H9 (cell line): ENCODE measurements around the gene ANO2. TPM values are rescaled to one million over a fixed set of nuclear protein-coding genes. Genes with fewer than 3 reads are reported as not detected.

Experiments used
- DNase-seq: peaks from one replicate; pipeline ENCODE4 v3.0.0-alpha.2; 2017
- H2AFZ ChIP-seq: one replicate; pipeline ENCODE4 v1.6.1; 2013; ENCODE audit warnings: mild to moderate bottlenecking, low read length, control low read depth, moderate library complexity
- H2AK5ac ChIP-seq: 2 replicates; pipeline ENCODE4 v1.6.1; 2013; ENCODE audit warnings: low read length, control low read depth, mixed read lengths; ENCODE audit not compliant: insufficient read length
- H2BK120ac ChIP-seq: one replicate; pipeline ENCODE4 v1.6.1; 2013; ENCODE audit warnings: low read depth, mild to moderate bottlenecking, low read length, control low read depth, inconsistent platforms; ENCODE audit not compliant: poor library complexity, severe bottlenecking
- H2BK12ac ChIP-seq: 2 replicates; pipeline ENCODE4 v1.6.1; 2013; ENCODE audit warnings: low read length, control low read depth, mixed read lengths, low read depth; ENCODE audit not compliant: insufficient read length
- H2BK15ac ChIP-seq: 2 replicates; pipeline ENCODE4 v1.6.1; 2013; ENCODE audit warnings: low read depth, low read length, control low read depth
- H2BK20ac ChIP-seq: one replicate; pipeline ENCODE4 v1.6.1; 2013; ENCODE audit warnings: low read depth, mild to moderate bottlenecking, low read length, control low read depth, inconsistent platforms; ENCODE audit not compliant: poor library complexity, severe bottlenecking
- H2BK5ac ChIP-seq: 2 replicates; pipeline ENCODE4 v1.6.1; 2013; ENCODE audit warnings: low read length, control low read depth, mixed read lengths; ENCODE audit not compliant: insufficient read length
- H3K14ac ChIP-seq: 2 replicates; pipeline ENCODE4 v1.6.1; 2013; ENCODE audit warnings: low read length, control low read depth; ENCODE audit not compliant: insufficient read depth
- H3K18ac ChIP-seq: 2 replicates; pipeline ENCODE4 v1.6.1; 2013; ENCODE audit warnings: low read depth, mild to moderate bottlenecking, mixed read lengths, low read length, control low read depth; ENCODE audit not compliant: insufficient read length
- H3K23ac ChIP-seq: 2 replicates; pipeline ENCODE4 v1.6.1; 2013; ENCODE audit warnings: low read length, control low read depth, mixed read lengths, low read depth; ENCODE audit not compliant: insufficient read length
- H3K23me2 ChIP-seq: 2 replicates; pipeline ENCODE4 v1.6.1; 2013; ENCODE audit warnings: low read depth, mild to moderate bottlenecking, mixed read lengths, low read length, control low read depth; ENCODE audit not compliant: insufficient read length, poor library complexity, severe bottlenecking
- H3K27ac ChIP-seq: 2 replicates; pipeline ENCODE4 v1.5.1; 2013; ENCODE audit warnings: low read length, control low read depth, mixed read lengths, low read depth; ENCODE audit not compliant: insufficient read length
- H3K27me3 ChIP-seq: 2 replicates; pipeline ENCODE4 v1.6.1; 2013; ENCODE audit warnings: low read length, control low read depth, inconsistent platforms; ENCODE audit not compliant: insufficient read depth
- H3K4ac ChIP-seq: 2 replicates; pipeline ENCODE4 v1.6.1; 2013; ENCODE audit warnings: low read depth, mild to moderate bottlenecking, control low read depth, inconsistent platforms, low read length, moderate library complexity
- H3K4me1 ChIP-seq: 2 replicates; pipeline ENCODE4 v1.6.1; 2013; ENCODE audit warnings: low read length, control low read depth, inconsistent platforms; ENCODE audit not compliant: insufficient read depth
- H3K4me2 ChIP-seq: 2 replicates; pipeline ENCODE4 v1.6.1; 2013; ENCODE audit warnings: low read length, control low read depth, mixed read lengths; ENCODE audit not compliant: insufficient read length, insufficient read depth
- H3K56ac ChIP-seq: 2 replicates; pipeline ENCODE4 v1.6.1; 2013; ENCODE audit warnings: low read depth, mild to moderate bottlenecking, mixed read lengths, low read length, control low read depth; ENCODE audit not compliant: insufficient read length
- H3K79me1 ChIP-seq: 2 replicates; pipeline ENCODE4 v1.6.1; 2013; ENCODE audit warnings: low read depth, mild to moderate bottlenecking, moderate library complexity, low read length, control low read depth, inconsistent platforms; ENCODE audit not compliant: insufficient read depth, poor library complexity, severe bottlenecking
- H3K79me2 ChIP-seq: 2 replicates; pipeline ENCODE4 v1.6.1; 2013; ENCODE audit warnings: low read length, control low read depth, inconsistent platforms; ENCODE audit not compliant: insufficient read depth
- H3K9ac ChIP-seq: 2 replicates; pipeline ENCODE4 v1.6.1; 2013; ENCODE audit warnings: low read length, control low read depth, mixed read lengths; ENCODE audit not compliant: insufficient read length; ENCODE audit errors: extremely low read depth
- H3K9me3 ChIP-seq: one replicate; pipeline ENCODE4 v1.6.1; 2013; ENCODE audit warnings: low read depth, low read length, inconsistent platforms; ENCODE audit not compliant: control insufficient read depth
- H3T11ph ChIP-seq: one replicate; pipeline ENCODE4 v1.6.1; 2013; ENCODE audit warnings: mild to moderate bottlenecking, low read length, control low read depth, inconsistent platforms
- H4K20me1 ChIP-seq: one replicate; pipeline ENCODE4 v1.6.1; 2013; ENCODE audit not compliant: control insufficient read depth, insufficient read length, insufficient read depth
- H4K5ac ChIP-seq: 2 replicates; pipeline ENCODE4 v1.6.1; 2013; ENCODE audit warnings: low read depth, mild to moderate bottlenecking, mixed read lengths, low read length, control low read depth; ENCODE audit not compliant: insufficient read length
- H4K8ac ChIP-seq: replicated peaks from 2 replicates; pipeline ENCODE4 v1.6.1; 2013; ENCODE audit warnings: low read length, control low read depth, mixed read lengths, low read depth; ENCODE audit not compliant: insufficient read length
- H4K91ac ChIP-seq: 2 replicates; pipeline ENCODE4 v1.6.1; 2013; ENCODE audit warnings: low read depth, mild to moderate bottlenecking, moderate library complexity, mixed read lengths, low read length, control low read depth; ENCODE audit not compliant: insufficient read length
- H3K27ac Mint-ChIP-seq, 3 experiments: 2 replicates in 2 of 3; 3 replicates in 1 of 3; pipeline ENCODE4 v1.8.0; 2020 to 2021; ENCODE audit warnings: mixed read lengths in 3 of 3, mild to moderate bottlenecking in 1 of 3, moderate library complexity in 1 of 3
- H3K27me3 Mint-ChIP-seq: 2 replicates; pipeline ENCODE4 v1.8.0; 2021; ENCODE audit warnings: low read depth, mild to moderate bottlenecking, moderate library complexity, mixed read lengths
- H3K36me3 Mint-ChIP-seq, 3 experiments: 2 replicates in 2 of 3; 3 replicates in 1 of 3; pipeline ENCODE4 v1.8.0; 2020 to 2021; ENCODE audit warnings: low read depth in 3 of 3, mixed read lengths in 3 of 3; ENCODE audit not compliant: insufficient read depth in 1 of 3
- H3K4me1 Mint-ChIP-seq, 2 experiments: 2 replicates each; pipeline ENCODE4 v1.8.0; 2020; ENCODE audit warnings: mixed read lengths in 2 of 2
- H3K4me3 Mint-ChIP-seq, 2 experiments: 2 replicates in 1 of 2; 3 replicates in 1 of 2; pipeline ENCODE4 v1.8.0; 2020 to 2021; ENCODE audit warnings: mild to moderate bottlenecking in 2 of 2, mixed read lengths in 2 of 2, moderate library complexity in 1 of 2
- H3K9me3 Mint-ChIP-seq, 2 experiments: 2 replicates in 1 of 2; 3 replicates in 1 of 2; pipeline ENCODE4 v1.8.0; 2020; ENCODE audit warnings: mild to moderate bottlenecking in 2 of 2, mixed read lengths in 2 of 2, moderate library complexity in 1 of 2
- CTCF ChIP-seq: fragments of 200-600 bp; sonication (generic); conservative IDR thresholded peaks from 3 replicates; pipeline ENCODE4 v1.8.0; 2021; ENCODE audit warnings: antibody characterized with exemption, mild to moderate bottlenecking
- WGBS: extraction: QIAGEN DNeasy Blood & Tissue Kit; methylation state at CpG from one replicate; pipeline ENCODE4 v1.1.7; 2013; ENCODE audit warnings: missing lambda C conversion rate, low lambda C conversion rate, mixed read lengths; ENCODE audit not compliant: insufficient read length; ENCODE audit errors: extremely low coverage; 5-methylcytosine and 5-hydroxymethylcytosine counted together
- total RNA-seq: library from RNA; stranded (reverse); gene quantifications from 2 replicates; pipeline ENCODE4 v1.2.1, GENCODE V29; 2021

Gene ANO2
- total RNA-seq, 1 experiment from 2014 or later = 3.8 TPM

DNA sequence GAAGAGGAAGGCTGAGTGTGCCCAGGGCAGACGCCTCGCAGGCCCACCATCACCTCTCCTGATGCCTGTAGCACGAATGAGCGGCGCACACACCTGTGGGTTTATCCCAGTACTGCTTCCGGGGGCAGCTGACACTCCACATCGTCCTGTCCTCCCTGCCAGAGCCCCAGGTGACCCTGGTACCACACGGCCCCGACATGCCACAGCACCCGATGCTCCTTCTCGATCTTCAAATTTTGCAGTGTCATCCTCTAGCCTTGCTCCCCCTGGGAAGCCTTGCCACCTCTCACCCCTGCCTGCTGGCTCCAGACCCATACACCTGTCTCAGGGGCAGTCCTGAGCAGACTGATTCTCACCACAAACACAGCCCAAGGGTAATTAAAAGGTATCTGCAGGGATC lies 40.6 kb downstream of the ANO2 start:
- Histone ChIP-seq H2BK15ac (no peak overlapping the region), H3K79me2 (no peaks in the 10 kb centered on the region), H3K56ac (no peak overlapping the region), H3K14ac (no peak overlapping the region), H2BK120ac (no peak overlapping the region), H3K18ac (no peak overlapping the region), H2AK5ac (no peak overlapping the region), H2BK5ac (no peak overlapping the region), H3K23me2 (no peaks in the 10 kb centered on the region), H3K9me3 (no peaks in the 10 kb centered on the region), H4K5ac (no peak overlapping the region), H4K91ac (no peak overlapping the region), H2AFZ (no peak overlapping the region), H3K4ac (no peak overlapping the region), H2BK12ac (no peak overlapping the region), H3K27me3 (no peaks in the 10 kb centered on the region), H3K9ac (no peak overlapping the region), H3K79me1 (no peaks in the 10 kb centered on the region), H3T11ph (no peak overlapping the region), H3K4me2 (no peak overlapping the region), H3K27ac (no peak overlapping the region), H3K23ac (no peak overlapping the region), H2BK20ac (no peak overlapping the region), H3K4me1 (no peaks in the 10 kb centered on the region; the same call in 1 of the 2 replicates), H4K8ac (no peak overlapping the region), H4K20me1 (no peaks in the 10 kb centered on the region)
- no peaks in the 10 kb centered on the region; the same call in none of the 2 replicates for H3K27me3 Mint-ChIP-seq
- H3K36me3 Mint-ChIP-seq = no peaks in the 10 kb centered on the region
- TF ChIP-seq CTCF = no peak
- H3K4me3 Mint-ChIP-seq = no peak overlapping the region
- no CpG with 5 or more reads among the region's 11 CpGs for WGBS
- DNase-seq = no peak
- peaks cover 18 to 25% of the 10 kb centered on the region in 2 experiments for H3K4me1 Mint-ChIP-seq
- H3K27ac Mint-ChIP-seq = peak overlapping the region; percentile 28 to 87 (median 61); a peak in 3 of 7 replicates
- H3K9me3 Mint-ChIP-seq = no peaks in the 10 kb centered on the region; a peak in 1 of 5 replicates
